GM21717 (cell line): ENCODE data around the gene KRTAP5-1.
"Not testable (repeated sequence)": the region's sequence is repeated elsewhere in the genome, so short reads cannot be mapped to it uniquely, and the experiment has no call there.

Experiments
- ATAC-seq: cut with Tn5 transposase; IDR thresholded peaks from one replicate; pipeline ENCODE4 v1.9.1; 2021; ENCODE audit warnings: mild to moderate bottlenecking, moderate library complexity; ENCODE audit not compliant: unreplicated experiment

The KRTAP5-1 gene, protein sequence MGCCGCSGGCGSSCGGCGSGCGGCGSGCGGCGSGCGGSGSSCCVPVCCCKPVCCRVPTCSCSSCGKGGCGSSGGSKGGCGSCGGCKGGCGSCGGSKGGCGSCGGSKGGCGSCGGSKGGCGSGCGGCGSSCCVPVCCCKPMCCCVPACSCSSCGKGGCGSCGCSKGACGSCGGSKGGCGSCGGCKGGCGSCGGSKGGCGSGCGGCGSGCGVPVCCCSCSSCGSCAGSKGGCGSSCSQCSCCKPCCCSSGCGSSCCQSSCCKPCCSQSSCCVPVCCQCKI

DNA sequence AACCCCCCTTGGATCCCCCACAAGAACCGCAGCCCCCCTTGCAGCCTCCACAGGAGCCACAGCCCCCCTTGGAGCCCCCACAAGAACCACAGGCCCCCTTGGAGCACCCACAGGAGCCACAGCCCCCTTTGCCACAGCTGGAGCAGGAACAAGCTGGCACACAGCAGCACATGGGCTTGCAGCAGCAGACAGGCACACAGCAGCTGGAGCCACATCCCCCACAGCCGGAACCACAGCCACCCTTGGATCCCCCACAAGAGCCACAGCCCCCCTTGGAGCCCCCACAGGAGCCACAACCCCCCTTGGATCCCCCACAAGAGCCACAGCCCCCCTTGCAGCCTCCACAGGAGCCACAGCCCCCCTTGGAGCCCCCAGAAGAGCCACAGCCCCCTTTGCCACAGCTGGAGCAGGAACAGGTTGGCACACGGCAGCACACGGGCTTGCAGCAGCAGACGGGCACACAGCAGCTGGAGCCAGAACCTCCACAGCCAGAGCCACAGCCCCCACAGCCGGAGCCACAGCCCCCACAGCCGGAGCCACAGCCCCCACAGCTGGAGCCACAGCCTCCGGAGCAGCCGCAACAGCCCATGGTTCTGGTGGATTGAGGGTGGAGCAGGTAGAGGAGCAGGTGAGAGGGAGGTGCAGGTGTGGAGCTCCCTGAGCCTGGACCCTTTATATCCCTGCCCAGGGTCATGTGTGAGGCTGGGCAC lies at the start of gene KRTAP5-1:
KRTAP5-1 (minus strand) TSS at position 623 of the 710 bp plus-strand sequence; CDS start at position 589, 34 bp downstream.
- ATAC-seq: not testable (repeated sequence)

DNA sequence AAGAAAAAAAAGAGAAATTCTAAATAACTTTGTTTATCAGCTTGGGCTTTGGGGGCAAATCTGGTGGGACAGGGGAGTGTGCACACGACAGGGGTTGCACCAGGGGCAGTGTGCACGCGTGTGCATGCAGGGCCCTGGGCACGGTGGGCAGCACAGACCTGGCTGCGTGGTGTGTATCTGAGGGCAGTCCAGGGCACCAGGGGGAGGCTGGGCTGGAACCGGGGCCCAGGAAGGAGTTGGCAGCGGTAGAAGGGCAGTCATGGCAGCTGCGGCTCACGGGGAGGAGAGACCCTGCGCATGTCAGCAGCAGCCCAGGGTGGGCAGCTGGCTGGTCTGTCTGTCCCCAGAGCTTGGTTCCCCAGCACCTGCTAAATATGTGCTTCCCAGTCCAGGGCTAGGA lies 48.8 kb upstream of the KRTAP5-1 start:
- no peak for ATAC-seq

DNA sequence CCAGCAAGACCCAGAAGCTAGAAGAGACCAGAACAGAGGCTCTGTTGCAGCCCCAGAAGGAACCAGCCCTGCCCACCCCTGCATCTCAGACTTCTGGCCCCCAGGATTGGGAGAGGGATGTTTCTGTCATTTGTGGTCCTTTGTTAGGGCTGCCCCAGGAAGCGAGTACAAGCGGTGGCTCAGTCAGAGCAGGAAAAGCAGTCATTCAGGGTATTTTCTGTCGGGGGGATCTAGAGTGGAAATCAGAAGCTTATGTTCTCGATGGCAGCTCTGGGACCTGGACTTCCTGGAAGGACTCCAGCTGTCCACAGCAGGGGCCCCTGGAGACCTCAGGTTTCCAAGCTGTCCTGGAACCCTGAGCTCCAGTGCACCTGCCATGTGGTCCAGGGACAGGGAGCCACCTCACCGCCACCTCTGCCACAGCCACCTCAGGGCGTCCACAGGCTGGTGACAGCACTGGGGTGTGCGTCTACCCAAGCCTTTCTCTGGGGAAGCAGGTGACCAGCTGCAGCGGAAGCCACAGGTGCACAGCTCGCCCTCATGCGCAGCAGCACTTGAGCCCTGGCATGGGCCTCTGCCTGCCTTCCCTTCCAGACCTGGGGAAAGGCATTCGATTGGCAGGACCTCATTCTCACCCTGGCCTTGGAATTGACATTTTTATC lies 47.1 kb upstream of the KRTAP5-1 start:
- ATAC-seq: no peak

DNA sequence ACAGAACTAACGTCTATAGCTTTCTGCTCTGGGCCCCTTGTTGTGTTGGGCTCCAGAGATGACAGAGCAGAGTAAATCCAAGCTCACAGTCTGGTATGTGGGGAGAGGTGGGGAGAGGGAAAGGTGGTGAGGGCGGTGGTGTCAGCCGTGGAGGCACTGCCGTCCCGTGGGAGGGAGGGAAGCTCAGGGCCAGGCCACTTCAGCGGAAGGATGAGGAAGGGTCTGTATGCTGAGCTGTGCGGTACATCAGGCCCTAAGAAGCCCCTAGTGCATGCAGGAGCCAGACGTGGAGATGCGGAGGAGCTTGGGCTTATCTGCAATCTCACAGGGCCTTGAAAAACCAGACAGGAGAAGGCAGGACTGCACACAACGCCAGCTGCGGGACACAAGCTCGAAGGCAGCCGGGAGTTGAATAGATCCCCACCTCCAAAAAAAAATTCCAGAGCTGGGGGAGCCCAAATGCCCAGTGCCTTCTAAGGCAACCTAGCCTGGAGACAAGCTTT lies 46.0 kb upstream of the KRTAP5-1 start:
- ATAC-seq: no peak

DNA sequence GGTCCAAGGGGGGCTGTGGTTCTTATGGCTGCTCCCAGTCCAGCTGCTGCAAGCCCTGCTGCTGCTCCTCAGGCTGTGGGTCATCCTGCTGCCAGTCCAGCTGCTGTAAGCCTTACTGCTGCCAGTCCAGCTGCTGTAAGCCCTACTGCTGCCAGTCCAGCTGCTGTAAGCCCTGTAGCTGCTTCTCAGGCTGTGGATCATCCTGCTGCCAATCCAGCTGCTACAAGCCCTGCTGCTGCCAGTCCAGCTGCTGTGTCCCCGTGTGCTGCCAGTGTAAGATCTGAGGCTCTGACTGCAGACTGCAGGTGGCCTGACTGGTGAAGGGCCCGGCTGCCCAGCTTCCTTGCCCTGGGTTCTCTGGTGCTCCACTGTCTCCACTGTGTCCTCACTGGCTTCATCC lies 45.2 kb upstream of the KRTAP5-1 start:
- no peak for ATAC-seq

DNA sequence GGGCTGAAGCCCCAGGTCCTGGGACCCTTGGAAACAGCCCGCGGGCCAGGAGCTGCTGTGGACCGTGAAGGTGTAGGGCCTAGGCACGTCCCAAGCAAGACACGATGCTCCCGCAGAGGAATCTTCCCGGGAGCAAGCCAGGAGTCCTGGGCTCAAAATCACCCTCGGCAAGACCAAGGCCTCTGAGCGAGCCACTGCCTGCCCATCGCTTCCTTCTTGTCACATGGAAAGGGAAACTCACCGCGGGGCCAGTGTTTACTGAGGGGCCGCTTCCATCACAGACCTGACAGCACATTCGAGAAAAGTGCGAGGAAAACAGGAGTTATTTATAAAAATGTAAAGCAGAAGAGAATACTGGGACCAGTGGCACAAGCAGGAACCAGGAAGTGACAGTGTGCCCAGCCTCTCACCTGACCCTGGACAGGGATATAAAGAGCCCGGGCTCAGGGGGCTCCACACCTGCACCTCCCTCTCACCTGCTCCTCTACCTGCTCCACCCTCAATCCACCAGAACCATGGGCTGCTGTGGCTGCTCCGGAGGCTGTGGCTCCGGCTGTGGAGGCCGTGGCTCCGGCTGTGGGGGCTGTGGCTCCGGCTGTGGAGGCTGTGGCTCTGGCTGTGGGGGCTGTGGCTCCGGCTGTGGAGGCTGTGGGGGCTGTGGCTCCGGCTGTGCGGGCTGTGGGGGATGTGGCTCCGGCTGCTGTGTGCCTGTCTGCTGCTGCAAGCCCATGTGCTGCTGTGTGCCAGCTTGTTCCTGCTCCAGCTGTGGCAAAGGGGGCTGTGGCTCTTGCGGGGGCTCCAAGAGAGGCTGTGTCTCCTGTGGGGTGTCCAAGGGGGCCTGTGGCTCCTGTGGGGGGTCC lies 44.5 kb upstream of the KRTAP5-1 start, which contains the start of gene KRTAP5-5:
KRTAP5-5 (plus strand) TSS at position 450 of the 860 bp plus-strand sequence; CDS start at position 516, 66 bp downstream.
- ATAC-seq: no peak

DNA sequence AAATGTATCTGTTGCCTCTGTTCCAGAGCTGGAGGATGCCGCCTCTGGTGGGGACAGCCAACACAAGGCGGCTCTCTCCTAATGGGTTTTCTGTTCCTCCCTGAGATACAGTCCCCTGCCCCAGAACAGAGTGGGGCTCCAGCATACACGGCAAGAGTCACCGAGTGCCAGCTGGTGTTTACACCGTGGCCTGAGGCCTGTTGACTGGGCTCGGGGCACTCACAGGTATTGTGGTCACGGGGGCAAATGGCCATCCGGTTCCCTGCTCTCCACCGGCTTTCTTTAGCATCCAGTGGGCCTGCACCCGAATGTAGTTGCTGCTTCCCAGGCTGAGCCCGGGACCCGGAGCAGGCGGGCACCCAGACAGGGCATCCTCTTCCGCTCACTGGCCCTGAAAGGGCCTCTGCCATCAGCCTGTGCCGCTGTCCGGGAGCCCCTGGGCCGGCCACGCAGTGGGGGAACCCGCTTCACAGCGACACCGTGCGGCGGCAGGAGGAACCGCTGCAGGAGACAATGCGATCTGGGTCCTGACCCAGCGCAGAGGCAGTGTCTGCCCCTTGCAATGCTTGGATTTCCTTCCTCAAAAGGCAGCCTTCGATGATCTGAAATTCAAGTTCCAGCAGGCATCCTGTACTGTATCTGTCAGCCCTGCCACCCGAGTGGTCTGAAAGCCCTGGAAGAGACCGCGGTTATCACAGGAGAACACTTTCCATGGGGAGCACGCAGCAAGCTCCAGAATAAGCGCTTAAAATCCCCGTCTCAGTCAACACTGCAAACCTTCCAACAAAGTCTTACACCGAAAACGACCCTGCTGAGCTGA lies 43.6 kb upstream of the KRTAP5-1 start:
- ATAC-seq: no peak

DNA sequence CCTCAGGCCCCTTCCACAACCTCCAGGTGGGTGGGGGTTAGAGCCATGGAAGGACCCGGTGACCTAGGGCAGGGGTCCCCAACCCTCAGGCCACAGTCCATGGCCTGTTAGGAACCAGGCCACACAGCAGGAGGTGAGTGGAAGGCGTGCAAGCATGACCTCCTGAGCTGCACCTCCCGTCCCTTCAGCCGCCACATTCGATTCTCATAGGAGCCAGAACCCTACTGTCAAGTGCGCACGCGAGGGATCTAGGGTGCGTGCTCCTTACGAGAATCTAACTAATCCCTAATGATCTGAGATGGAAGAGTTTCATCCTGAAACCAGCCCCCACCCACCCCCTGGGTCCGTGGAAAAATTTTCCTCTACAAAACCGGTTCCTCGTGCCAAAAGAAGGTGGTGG lies 40.5 kb upstream of the KRTAP5-1 start:
- ATAC-seq: no peak

DNA sequence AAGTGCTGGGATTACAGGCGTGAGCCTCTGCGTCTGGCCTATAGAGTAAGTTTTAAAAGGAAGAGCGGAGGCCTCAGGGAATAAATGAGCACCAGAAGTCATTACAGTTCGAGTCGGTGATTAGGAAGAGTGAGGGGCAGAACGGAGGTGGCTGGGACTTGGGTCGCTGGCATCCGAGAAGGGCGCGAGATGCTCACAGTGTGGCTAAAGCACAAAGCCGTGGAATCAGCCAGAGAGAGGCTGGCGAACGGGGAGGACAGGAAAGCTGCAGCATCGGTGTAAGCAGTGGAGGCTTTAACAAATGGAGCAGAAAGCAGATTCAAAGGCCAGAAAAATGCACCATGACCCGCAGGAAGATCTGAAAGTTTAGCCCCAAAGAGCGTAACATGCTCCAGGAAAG lies 39.5 kb upstream of the KRTAP5-1 start:
- no peak for ATAC-seq

DNA sequence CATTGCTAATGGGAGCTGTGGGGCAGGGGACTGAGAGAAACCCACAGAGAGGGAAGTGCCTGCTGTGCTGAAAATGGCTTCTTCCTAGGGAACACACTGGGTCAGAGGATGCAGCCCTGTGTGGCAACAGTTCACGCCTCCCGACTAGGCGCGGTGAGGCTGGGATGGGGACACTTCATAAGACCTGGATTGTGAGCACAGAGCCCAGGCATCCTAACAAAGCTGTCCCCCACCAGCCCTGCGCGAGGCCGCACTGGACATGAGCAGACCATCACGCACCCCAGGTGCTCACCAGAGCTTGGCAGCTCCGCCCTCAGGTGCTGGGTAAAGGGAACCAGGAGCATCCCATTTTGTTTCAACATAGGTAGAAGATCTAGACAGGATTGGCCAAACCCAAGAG lies 38.6 kb upstream of the KRTAP5-1 start:
- no peak for ATAC-seq

DNA sequence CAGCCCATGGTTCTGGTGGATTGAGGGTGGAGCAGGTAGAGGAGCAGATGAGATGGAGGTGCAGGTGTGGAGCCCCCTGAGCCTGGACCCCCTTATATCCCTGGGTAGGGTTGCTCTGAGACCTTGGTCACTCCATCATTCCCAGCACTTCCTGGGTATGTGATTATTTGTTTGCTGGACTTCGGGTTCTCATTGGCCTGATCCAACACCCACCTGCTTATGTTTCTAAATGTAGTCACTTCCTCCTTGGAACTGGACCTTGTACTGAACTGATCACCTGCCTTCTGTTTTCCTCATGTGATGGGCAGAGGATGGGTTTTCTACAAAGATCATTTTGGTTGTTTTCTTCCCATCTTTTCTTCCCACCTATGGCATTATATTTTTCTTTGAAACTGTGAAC lies 37.0 kb upstream of the KRTAP5-1 start, which contains the start of gene KRTAP5-4:
KRTAP5-4 (minus strand) TSS at position 53 of the 400 bp plus-strand sequence; CDS start at position 8, 45 bp downstream.
- ATAC-seq: no peak

DNA sequence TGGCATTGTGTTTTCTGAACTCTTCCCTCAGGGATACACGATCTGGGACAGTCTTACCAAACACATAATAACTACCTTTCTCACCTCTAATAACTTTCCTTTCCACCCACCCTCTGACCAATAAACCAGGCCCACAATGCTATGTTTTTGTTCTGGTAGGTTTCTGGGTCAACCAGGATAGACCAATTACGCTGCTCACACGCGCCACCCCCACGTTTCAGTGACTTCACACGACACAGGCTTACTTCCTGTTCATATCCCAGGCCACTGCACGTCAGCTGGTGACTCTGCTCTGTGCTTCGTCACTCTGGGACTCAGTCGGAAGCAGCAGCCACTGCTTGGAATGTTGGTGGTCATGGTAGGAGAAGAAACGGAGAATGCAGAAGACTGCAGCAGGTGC lies 34.4 kb upstream of the KRTAP5-1 start:
- ATAC-seq: no peak

DNA sequence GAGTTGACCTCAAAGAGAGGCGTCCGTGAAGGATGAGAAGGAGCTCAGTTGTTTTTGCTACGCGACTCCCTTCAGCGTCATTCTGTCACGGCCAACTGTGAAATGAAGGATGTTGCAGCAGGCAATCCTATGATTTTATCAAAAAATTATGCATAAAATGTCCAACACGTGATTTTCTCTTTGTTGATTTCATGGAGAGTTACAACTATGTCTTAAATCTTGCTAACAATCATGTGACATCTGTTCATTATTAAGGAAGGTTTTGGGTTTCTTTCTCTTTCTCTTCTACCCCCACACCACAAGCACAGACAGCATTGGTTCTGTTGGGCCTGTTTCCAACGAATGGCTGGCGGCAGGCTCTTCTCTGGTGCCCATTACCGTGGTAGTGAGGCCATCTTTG lies 33.1 kb upstream of the KRTAP5-1 start:
- no peak for ATAC-seq

DNA sequence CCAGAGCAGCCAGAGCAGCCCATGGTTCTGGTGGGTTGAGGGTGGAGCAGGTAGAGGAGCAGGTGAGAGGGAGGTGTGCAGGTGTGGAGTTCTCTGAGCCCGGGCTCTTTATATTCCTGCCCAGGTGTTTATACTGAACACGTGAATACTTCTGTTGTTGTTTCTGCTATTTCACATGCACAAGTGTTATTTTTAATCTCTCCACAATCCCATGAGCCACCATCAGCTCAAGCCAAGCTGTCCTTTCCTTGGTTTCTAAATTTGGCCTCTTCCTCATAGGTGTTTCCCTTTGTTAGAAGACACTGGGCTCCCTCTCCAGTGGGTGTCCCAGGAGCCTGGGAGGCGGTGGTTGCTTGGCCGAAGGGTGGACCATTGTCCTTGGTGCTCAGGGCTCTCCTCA lies 23.3 kb upstream of the KRTAP5-1 start, which contains the start of gene KRTAP5-3:
KRTAP5-3 (minus strand) TSS at position 101 of the 400 bp plus-strand sequence; CDS start at position 23, 78 bp downstream.
- no peak for ATAC-seq

DNA sequence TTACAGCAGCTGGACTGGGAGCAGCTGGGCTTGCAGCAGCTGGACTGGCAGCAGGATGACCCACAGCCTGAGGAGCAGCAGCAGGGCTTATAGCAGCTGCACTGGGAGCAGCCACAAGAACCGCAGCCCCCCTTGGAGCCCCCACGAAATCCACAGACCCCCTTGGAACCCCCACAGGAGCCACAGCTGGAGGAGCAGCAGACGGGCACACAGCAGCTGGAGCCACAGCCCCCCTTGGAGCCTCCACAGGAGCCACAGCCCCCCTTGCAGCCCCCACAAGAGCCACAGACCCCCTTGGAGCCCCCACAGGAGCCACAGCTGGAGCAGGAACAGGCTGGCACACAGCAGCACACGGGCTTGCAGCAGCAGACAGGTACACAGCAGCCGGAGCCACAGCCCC lies 22.8 kb upstream of the KRTAP5-1 start:
- ATAC-seq: not testable (repeated sequence)

DNA sequence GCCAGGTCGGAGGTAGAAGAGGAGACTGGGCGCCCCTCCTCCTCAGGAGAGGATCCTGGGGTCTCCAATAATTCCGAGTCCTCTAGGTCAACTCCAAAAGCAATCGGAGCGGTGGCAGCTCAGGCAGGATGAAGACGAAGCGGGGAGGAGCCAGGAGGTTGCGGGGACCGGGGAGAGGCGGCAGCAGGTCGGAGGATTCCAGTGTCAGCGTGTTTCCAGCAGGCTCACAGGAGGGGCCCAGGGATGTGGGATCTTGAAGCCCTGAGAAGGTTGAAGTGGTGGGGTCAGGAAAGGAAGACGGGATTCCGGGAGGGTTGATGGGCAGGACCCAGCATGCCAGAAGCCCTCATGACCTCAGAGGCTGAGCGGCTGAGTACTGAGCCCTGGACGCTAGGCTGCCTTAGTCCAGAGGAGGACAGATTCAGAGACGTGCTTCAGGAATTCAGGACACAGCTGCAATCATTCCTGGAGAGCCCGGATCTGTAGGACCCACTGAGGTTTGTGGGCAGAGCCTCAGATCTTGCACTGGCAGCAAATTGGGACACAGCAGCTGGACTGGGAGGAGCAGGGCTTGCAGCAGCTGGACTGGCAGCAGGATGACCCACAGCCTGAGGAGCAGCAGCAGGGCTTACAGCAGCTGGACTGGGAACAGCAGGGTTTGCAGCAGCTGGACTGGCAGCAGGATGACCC lies 22.2 kb upstream of the KRTAP5-1 start:
- ATAC-seq: not testable (repeated sequence)

DNA sequence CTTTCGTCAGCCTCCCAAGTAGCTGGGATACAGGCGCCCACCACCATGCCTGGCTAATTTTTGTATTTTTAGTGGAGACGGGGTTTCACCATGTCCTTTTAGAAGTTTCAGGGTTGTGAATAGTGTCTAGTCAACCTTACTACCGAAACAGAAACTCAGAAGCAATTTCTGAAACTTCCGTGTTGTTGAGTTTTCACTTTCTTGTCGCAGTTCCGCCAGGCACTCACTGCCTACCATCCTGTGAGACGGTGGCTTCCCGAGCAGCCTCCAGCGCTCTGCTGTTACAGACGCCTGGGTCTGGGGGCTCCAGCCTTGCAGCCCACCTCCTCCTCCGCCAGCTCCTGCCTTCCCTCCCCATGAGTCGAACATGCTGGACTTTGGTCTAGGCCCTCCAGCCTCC lies 20.8 kb upstream of the KRTAP5-1 start:
- peak; percentile 95 for ATAC-seq

DNA sequence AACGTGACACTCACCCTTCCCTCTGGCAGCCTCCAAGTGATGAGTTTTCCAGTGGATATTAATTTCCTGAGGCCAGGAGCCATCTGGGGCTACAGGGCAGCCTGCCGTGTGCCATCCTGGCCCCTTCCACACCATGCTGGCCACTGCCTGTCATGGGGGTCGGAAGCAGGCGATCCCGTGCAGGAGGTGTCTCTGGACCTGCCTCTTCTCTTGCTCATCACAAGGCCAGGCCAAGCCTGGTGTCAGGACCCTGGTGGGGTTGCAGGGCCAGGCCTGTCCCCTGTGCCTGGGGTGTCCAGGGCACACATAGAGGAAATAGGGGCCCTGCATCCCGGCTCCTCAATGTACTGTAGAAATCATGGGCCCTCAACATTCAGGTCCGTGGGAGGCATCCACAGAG lies 19.6 kb upstream of the KRTAP5-1 start:
- ATAC-seq: no peak

DNA sequence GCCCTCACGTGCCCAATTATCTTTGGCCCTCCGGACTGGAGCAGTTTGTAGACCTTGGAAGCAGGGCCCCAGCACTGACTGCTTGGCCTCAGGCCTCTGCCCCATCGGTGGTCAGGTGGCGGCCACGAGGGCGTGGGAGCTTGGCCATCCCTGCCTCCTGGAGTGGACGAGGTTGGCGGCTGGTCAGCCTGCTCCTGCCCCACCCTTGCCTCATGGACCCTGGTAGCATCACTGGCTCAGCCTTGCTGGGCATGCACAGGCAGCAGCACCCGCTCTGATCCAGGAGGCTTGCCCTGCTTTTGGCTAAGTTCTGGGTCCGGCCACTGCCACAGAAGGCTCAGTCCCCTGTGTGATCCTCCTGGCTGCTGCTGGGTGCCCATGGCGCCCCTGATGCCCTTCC lies 19.1 kb upstream of the KRTAP5-1 start:
- no peak for ATAC-seq
